ENCODE data around the gene TEX54.

GRCh38 chr11:62831520-62832335, 913 bp downstream of the TEX54 start, which contains the start of gene STX5:
- TF ChIP-seq, protein P1, sequence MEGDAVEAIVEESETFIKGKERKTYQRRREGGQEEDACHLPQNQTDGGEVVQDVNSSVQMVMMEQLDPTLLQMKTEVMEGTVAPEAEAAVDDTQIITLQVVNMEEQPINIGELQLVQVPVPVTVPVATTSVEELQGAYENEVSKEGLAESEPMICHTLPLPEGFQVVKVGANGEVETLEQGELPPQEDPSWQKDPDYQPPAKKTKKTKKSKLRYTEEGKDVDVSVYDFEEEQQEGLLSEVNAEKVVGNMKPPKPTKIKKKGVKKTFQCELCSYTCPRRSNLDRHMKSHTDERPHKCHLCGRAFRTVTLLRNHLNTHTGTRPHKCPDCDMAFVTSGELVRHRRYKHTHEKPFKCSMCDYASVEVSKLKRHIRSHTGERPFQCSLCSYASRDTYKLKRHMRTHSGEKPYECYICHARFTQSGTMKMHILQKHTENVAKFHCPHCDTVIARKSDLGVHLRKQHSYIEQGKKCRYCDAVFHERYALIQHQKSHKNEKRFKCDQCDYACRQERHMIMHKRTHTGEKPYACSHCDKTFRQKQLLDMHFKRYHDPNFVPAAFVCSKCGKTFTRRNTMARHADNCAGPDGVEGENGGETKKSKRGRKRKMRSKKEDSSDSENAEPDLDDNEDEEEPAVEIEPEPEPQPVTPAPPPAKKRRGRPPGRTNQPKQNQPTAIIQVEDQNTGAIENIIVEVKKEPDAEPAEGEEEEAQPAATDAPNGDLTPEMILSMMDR (conservative IDR thresholded peaks at IDR 0.05; ENCODE audit: low read length), result no peak
- TF ChIP-seq EZH2phosphoT487 (IDR thresholded peaks at IDR 0.05; ENCODE audit: borderline replicate concordance, low read depth, low read length), result no peak

All from OCI-LY7 (cell line).